AG04449 (cell line): ENCODE measurements around the gene COX8C.
"Not testable (repeated sequence)": the region's sequence is repeated elsewhere in the genome, so short reads cannot be mapped to it uniquely, and the experiment has no call there.

Source experiments
- CTCF ChIA-PET: fragments of 350-600 bp; formaldehyde crosslinking; extraction: SDS; loops from one replicate; lab custom pipeline; 2021; ENCODE audit warnings: antibody characterized with exemption; lab: Yijun Ruan, JAX
- POLR2A ChIA-PET: fragments of 400-600, 350-600 bp; formaldehyde crosslinking; extraction: SDS; loops from one replicate; lab custom pipeline; 2020; ENCODE audit warnings: antibody characterized with exemption, inconsistent platforms; lab: Yijun Ruan, JAX
- DNase-seq: peaks from one replicate; pipeline ENCODE4 v3.0.0-alpha.2; 2010; ENCODE audit warnings: low read depth, low spot score
- H3K4me3 ChIP-seq: 2 replicates; pipeline ENCODE4 v1.5.1; 2011; ENCODE audit warnings: low read depth, mild to moderate bottlenecking, control low read depth, low read length
- CTCF ChIP-seq: IDR thresholded peaks from one replicate; pipeline ENCODE4 v1.5.1; 2011; ENCODE audit warnings: mild to moderate bottlenecking, moderate library complexity, low read length, control low read depth, inconsistent platforms; ENCODE audit not compliant: insufficient read depth; ENCODE audit errors: missing control alignments

The COX8C gene

DNA sequence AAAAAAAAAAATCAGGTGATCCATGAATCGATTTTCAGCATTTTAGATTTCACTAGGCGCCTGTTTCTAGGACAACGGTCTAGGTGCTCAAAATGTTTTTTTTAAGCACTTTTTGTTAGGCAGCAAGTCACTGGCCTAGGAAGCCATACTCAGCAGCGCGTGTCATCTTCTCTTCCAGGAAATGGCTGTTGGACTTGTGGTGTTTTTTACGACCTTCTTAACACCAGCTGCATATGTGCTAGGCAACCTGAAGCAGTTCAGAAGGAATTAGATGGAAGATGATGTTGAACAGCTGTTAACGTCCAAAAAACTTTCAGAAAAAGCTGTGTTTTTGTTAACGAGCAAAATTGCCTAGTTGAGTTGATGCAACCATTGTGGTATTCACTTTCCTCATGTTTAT lies 868 bp downstream of the COX8C start:
- ChIA-PET CTCF (no interaction called here), POLR2A (no interaction called here)
- no peak for DNase-seq
- TF ChIP-seq CTCF: no peak
- H3K4me3 ChIP-seq: no peak overlapping the region

GRCh38 chr14:93348292-93348691 lies 1.3 kb downstream of the COX8C start:
- no peak for DNase-seq
- no peak overlapping the region for H3K4me3 ChIP-seq
- TF ChIP-seq CTCF: no peak
- POLR2A ChIA-PET: no interaction called here
- CTCF ChIA-PET: no interaction called here

GRCh38 chr14:93354873-93355272 lies 7.9 kb downstream of the COX8C start:
- DNase-seq, CTCF ChIA-PET, H3K4me3 ChIP-seq, POLR2A ChIA-PET: not testable (repeated sequence)

GRCh38 chr14:93368996-93369712 lies 22.2 kb downstream of the COX8C start:
- no peak for DNase-seq
- CTCF ChIA-PET: no interaction called here
- POLR2A ChIA-PET: no interaction called here
- TF ChIP-seq CTCF: no peak
- H3K4me3 ChIP-seq: no peak overlapping the region

GRCh38 chr14:93369713-93370266 lies 22.8 kb downstream of the COX8C start:
- CTCF ChIA-PET: no interaction called here
- no peak overlapping the region for H3K4me3 ChIP-seq

DNA sequence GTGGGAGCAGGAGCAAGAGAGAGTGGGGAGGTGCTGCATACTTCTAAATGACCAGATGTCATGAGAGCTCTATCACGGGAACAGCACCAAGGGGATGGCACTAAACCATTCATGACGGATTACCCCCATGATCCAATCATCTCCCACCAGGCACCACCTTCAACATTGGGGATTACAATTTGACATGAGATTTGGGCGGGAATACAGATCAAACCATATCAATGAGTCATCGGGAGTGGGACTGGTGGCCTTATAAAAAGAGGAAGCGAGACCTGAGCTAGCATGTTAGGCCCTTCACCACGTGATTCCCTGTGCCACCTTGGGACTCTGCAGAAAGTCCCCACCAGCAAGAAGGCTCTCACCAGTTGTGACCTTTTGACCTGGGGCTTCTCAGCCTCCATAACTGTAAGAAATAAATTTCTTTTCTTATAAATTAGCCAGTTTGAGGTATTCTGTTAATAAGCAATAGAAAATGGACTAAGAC lies 28.7 kb downstream of the COX8C start:
- H3K4me3 ChIP-seq: no peak overlapping the region
- TF ChIP-seq CTCF: no peak
- POLR2A ChIA-PET: no interaction called here
- DNase-seq: no peak
- CTCF ChIA-PET: no interaction called here

More at GRCh38 chr14:93369713-93370266, 22.8 kb downstream of the COX8C start:
- no peak for DNase-seq
- no peak for TF ChIP-seq CTCF
- POLR2A ChIA-PET: no interaction called here

- POLR2A ChIA-PET: no interaction called here
- no peak for TF ChIP-seq CTCF
- CTCF ChIA-PET: no interaction called here
- H3K4me3 ChIP-seq: no peak overlapping the region
- DNase-seq: no peak
Measured at GRCh38 chr14:93379831-93380230, 32.8 kb downstream of the COX8C start.
